Cardiac muscle cell (in vitro differentiated cells and primary cell): Measurements from ENCODE around the gene SYNPO2L. TPM values are rescaled to one million over a fixed set of nuclear protein-coding genes. Genes with fewer than 3 reads are reported as not detected.

Source experiments
- DNase-seq, 2 donors: peaks; one replicate each; pipeline versions ENCODE4 v3.0.0 to v3.0.0-alpha.2; 2010 to 2017; ENCODE audit warnings: low read depth in 1 of 2, low spot score in 1 of 2
- H3K27ac ChIP-seq: fragments of 200-600 bp; sonication (generic); 2 replicates; pipeline ENCODE4 v1.5.1; 2016
- H3K27me3 ChIP-seq: fragments of 200-600 bp; sonication (generic); 2 replicates; pipeline ENCODE4 v1.6.0; 2016; ENCODE audit warnings: control low read depth
- H3K36me3 ChIP-seq: fragments of 200-600 bp; sonication (generic); 2 replicates; pipeline ENCODE4 v1.5.1; 2016; ENCODE audit warnings: control low read depth
- H3K4me1 ChIP-seq: fragments of 200-600 bp; sonication (generic); 2 replicates; pipeline ENCODE4 v1.8.1; 2017; ENCODE audit warnings: low read depth, mild to moderate bottlenecking, mixed run types
- H3K4me3 ChIP-seq: fragments of 200-600 bp; sonication (generic); 2 replicates; pipeline ENCODE4 v1.5.1; 2016; ENCODE audit warnings: mild to moderate bottlenecking
- H3K9me3 ChIP-seq: fragments of 200-600 bp; sonication (generic); 2 replicates; pipeline ENCODE4 v1.5.1; 2017; ENCODE audit warnings: low read depth, mild to moderate bottlenecking, control low read depth
- CTCF ChIP-seq: IDR thresholded peaks from 2 replicates; pipeline ENCODE4 v1.5.1; 2012; ENCODE audit warnings: low read depth, mild to moderate bottlenecking, low read length
- polyA plus RNA-seq: library from polyadenylated mRNA; unstranded; fragments of >200 nt; fragmentation: Nextera tagmentation; extraction: Ambion mirVana; gene quantifications from 2 replicates; pipeline ENCODE4 v1.2.1, GENCODE V29; 2016
- total RNA-seq: library from RNA; depleted of rRNA; stranded (reverse); fragments of >200 nt; gene quantifications from 2 replicates; pipeline ENCODE4 v1.2.3, GENCODE V29; 2016

The SYNPO2L gene
- total and polyA plus RNA-seq, 2 experiments from 2014 or later, result 13.6 to 33.6 TPM

GRCh38 chr10:73643362-73643761 lies 12.5 kb downstream of the SYNPO2L start:
- Histone ChIP-seq H3K4me1 (peaks cover 38% of the 10 kb centered on the region), H3K27ac (no peak overlapping the region), H3K4me3 (no peak overlapping the region), H3K36me3 (no peaks in the 10 kb centered on the region), H3K27me3 (no peaks in the 10 kb centered on the region), H3K9me3 (no peaks in the 10 kb centered on the region)
- no peak for TF ChIP-seq CTCF
- DNase-seq, result no peak

GRCh38 chr10:73641328-73642060 lies 14.3 kb downstream of the SYNPO2L start, which contains the start of gene MYOZ1:
Gene MYOZ1, minus strand, starts transcription at chr10:73641474. Its CDS starts 1,457 bp downstream, at chr10:73640017.
- DNase-seq, result peak; percentile 4 to 22
- TF ChIP-seq CTCF, result no peak
- H3K4me3 ChIP-seq, result no peak within 1 kb of the TSS
- H3K9me3 ChIP-seq, result no peaks in the 10 kb centered on the region
- H3K27me3 ChIP-seq, result no peaks in the 10 kb centered on the region
- H3K27ac ChIP-seq, result peak within 1 kb of the TSS; percentile 80
- no peaks in the 10 kb centered on the region for H3K36me3 ChIP-seq
- peaks cover 29% of the 10 kb centered on the region for H3K4me1 ChIP-seq

GRCh38 chr10:73639286-73639685 lies 16.5 kb downstream of the SYNPO2L start:
- Histone ChIP-seq H3K36me3 (no peaks in the 10 kb centered on the region), H3K9me3 (no peaks in the 10 kb centered on the region), H3K4me3 (no peak overlapping the region), H3K4me1 (peaks cover 21% of the 10 kb centered on the region), H3K27me3 (no peaks in the 10 kb centered on the region), H3K27ac (no peak overlapping the region)
- DNase-seq, result no peak
- no peak for TF ChIP-seq CTCF

GRCh38 chr10:73635781-73636180 lies 20.0 kb downstream of the SYNPO2L start:
- H3K27ac ChIP-seq, result no peak overlapping the region
- no peaks in the 10 kb centered on the region for H3K9me3 ChIP-seq
- no peaks in the 10 kb centered on the region for H3K36me3 ChIP-seq
- TF ChIP-seq CTCF, result no peak
- H3K27me3 ChIP-seq, result no peaks in the 10 kb centered on the region
- peaks cover 10% of the 10 kb centered on the region for H3K4me1 ChIP-seq
- no peak for DNase-seq
- no peak overlapping the region for H3K4me3 ChIP-seq

GRCh38 chr10:73634421-73634820 lies 21.4 kb downstream of the SYNPO2L start:
- Histone ChIP-seq H3K4me3 (no peak overlapping the region), H3K36me3 (no peaks in the 10 kb centered on the region), H3K9me3 (no peaks in the 10 kb centered on the region), H3K4me1 (peaks cover 8% of the 10 kb centered on the region), H3K27ac (no peak overlapping the region), H3K27me3 (no peaks in the 10 kb centered on the region)
- no peak for TF ChIP-seq CTCF
- no peak for DNase-seq
